ENCODE data around the gene RNF5.

GRCh38 chr6:32170294-32170693, 7.9 kb upstream of the RNF5 start:
- TF ChIP-seq CTCF (IDR thresholded peaks at IDR 0.05) (no peak), MAX (IDR thresholded peaks at IDR 0.05; ENCODE audit: low read depth) (no peak)

All from SK-N-SH (cell line).